BLaER1 treated with 17β-estradiol and CSF1 and Interleukin-3, amounts not matched to agents 10 nM and 100 nM (cell line): ENCODE data around the gene DERL3.
A peak's percentile ranks its signal among the peaks of the same experiment; 100 is the strongest.

Experiments used
- H3K27ac ChIP-seq, 11 experiments: shearing (Covaris generic); formaldehyde crosslinking; 2 replicates each; pipeline ENCODE4 v1.8.1; 2022
- H3K27me3 ChIP-seq, 11 experiments: shearing (Covaris generic); formaldehyde crosslinking; 2 replicates each; pipeline ENCODE4 v1.8.1; 2022
- H3K36me3 ChIP-seq, 11 experiments: shearing (Covaris generic); formaldehyde crosslinking; 2 replicates each; pipeline ENCODE4 v1.8.1; 2022
- H3K4me1 ChIP-seq, 10 experiments: shearing (Covaris generic); formaldehyde crosslinking; 2 replicates each; pipeline ENCODE4 v1.8.1; 2022
- H3K4me2 ChIP-seq, 11 experiments: shearing (Covaris generic); formaldehyde crosslinking; 2 replicates each; pipeline ENCODE4 v1.8.1; 2022
- H3K4me3 ChIP-seq, 10 experiments: shearing (Covaris generic); formaldehyde crosslinking; 2 replicates each; pipeline ENCODE4 v1.8.1; 2022
- H3K9ac ChIP-seq, 11 experiments: shearing (Covaris generic); formaldehyde crosslinking; 2 replicates each; pipeline ENCODE4 v1.8.1; 2022
- H3K9me3 ChIP-seq, 11 experiments: shearing (Covaris generic); formaldehyde crosslinking; replicated peaks in 1 of 11; 2 replicates each; pipeline ENCODE4 v1.8.1; 2022
- H4K20me1 ChIP-seq, 11 experiments: shearing (Covaris generic); formaldehyde crosslinking; 2 replicates each; pipeline ENCODE4 v1.8.1; 2022
- Cebpa-rat ChIP-seq, 11 experiments: shearing (Covaris generic); IDR thresholded peaks; 2 replicates each; pipeline ENCODE4 v1.8.1; 2022

Gene DERL3

GRCh38 chr22:23800297-23801237 lies 38.2 kb downstream of the DERL3 start:
- peak overlapping the region; percentile 1 to 69 (median 53); a peak in 18 of 22 replicates for H3K9ac ChIP-seq

GRCh38 chr22:23796461-23796860 lies 42.3 kb downstream of the DERL3 start:
- Histone ChIP-seq H3K4me1 (peaks cover 16 to 53% (median 52%) of the 10 kb centered on the region in 10 experiments), H3K4me3 (no peak overlapping the region), H3K9ac (no peak overlapping the region), H3K27me3 (no peaks in the 10 kb centered on the region), H3K4me2 (no peak overlapping the region), H3K36me3 (peaks cover 73 to 97% (median 88%) of the 10 kb centered on the region in 11 experiments), H4K20me1 (peaks cover 20 to 70% (median 40%) of the 10 kb centered on the region in 11 experiments; a peak in 21 of 22 replicates), H3K9me3 (no peaks in the 10 kb centered on the region), H3K27ac (no peak overlapping the region)
- no peak for TF ChIP-seq Cebpa-rat (IDR thresholded peaks at IDR 0.05)

More at GRCh38 chr22:23800297-23801237, 38.2 kb downstream of the DERL3 start:
- peak overlapping the region; percentile 42 to 86 (median 77); a peak in 21 of 22 replicates for H3K27ac ChIP-seq
- no peak for TF ChIP-seq Cebpa-rat (IDR thresholded peaks at IDR 0.05)
- H3K4me3 ChIP-seq = peak overlapping the region in 2 of 10 experiments; percentile 28 to 38; a peak in 4 of 20 replicates
- H3K9me3 ChIP-seq = no peaks in the 10 kb centered on the region
- H3K27me3 ChIP-seq = no peaks in the 10 kb centered on the region
- peaks cover 0 to 48% (median 16%) of the 10 kb centered on the region in 11 experiments; a peak in 14 of 22 replicates for H4K20me1 ChIP-seq
- H3K36me3 ChIP-seq = peaks cover 73 to 97% (median 88%) of the 10 kb centered on the region in 11 experiments
- peak overlapping the region; percentile 69 to 90 (median 81) for H3K4me2 ChIP-seq
- peaks cover 24 to 51% (median 49%) of the 10 kb centered on the region in 10 experiments for H3K4me1 ChIP-seq

- no peak overlapping the region; a peak in 2 of 22 replicates for H3K9ac ChIP-seq
- no peak overlapping the region for H3K4me3 ChIP-seq
Measured at GRCh38 chr22:23793326-23793725, 45.5 kb downstream of the DERL3 start.

GRCh38 chr22:23791738-23792645 lies 46.8 kb downstream of the DERL3 start:
- Histone ChIP-seq H3K36me3 (peaks cover 57 to 90% (median 83%) of the 10 kb centered on the region in 11 experiments), H3K4me2 (peak overlapping the region in 9 of 11 experiments; percentile 27 to 96 (median 58); a peak in 17 of 22 replicates), H3K27ac (peak overlapping the region in 3 of 11 experiments; percentile 15 to 30 (median 16); a peak in 3 of 22 replicates), H3K4me1 (peaks cover 27 to 57% (median 51%) of the 10 kb centered on the region in 10 experiments), H3K9me3 (no peaks in the 10 kb centered on the region), H4K20me1 (peaks cover 60 to 91% (median 74%) of the 10 kb centered on the region in 11 experiments; a peak in 21 of 22 replicates), H3K9ac (peak overlapping the region in 10 of 11 experiments; percentile 0 to 50 (median 17); a peak in 12 of 22 replicates), H3K27me3 (no peaks in the 10 kb centered on the region), H3K4me3 (no peak overlapping the region)
- no peak for TF ChIP-seq Cebpa-rat (IDR thresholded peaks at IDR 0.05)

More at GRCh38 chr22:23793326-23793725, 45.5 kb downstream of the DERL3 start:
- Histone ChIP-seq H3K27me3 (no peaks in the 10 kb centered on the region), H3K36me3 (peaks cover 65 to 99% (median 94%) of the 10 kb centered on the region in 11 experiments), H3K9me3 (no peaks in the 10 kb centered on the region), H4K20me1 (peaks cover 51 to 87% (median 68%) of the 10 kb centered on the region in 11 experiments; a peak in 21 of 22 replicates), H3K27ac (0 out of 22 replicates have a peak overlapping the region, but pooled peaks of 1 of the 11 experiments have one; percentile 30), H3K4me2 (peak overlapping the region in 1 of 11 experiments; percentile 96; a peak in 1 of 22 replicates), H3K4me1 (peaks cover 19 to 53% (median 51%) of the 10 kb centered on the region in 10 experiments)
- TF ChIP-seq Cebpa-rat (IDR thresholded peaks at IDR 0.05) = no peak

GRCh38 chr22:23790819-23791737 lies 47.7 kb downstream of the DERL3 start:
- Histone ChIP-seq H4K20me1 (peaks cover 60 to 85% (median 70%) of the 10 kb centered on the region in 11 experiments; a peak in 21 of 22 replicates), H3K27me3 (no peaks in the 10 kb centered on the region), H3K27ac (no peak overlapping the region), H3K9ac (peak overlapping the region in 5 of 11 experiments; percentile 11 to 50 (median 34); a peak in 3 of 22 replicates), H3K4me2 (peak overlapping the region in 9 of 11 experiments; percentile 46 to 96 (median 87); a peak in 13 of 22 replicates), H3K4me3 (no peak overlapping the region), H3K36me3 (peaks cover 49 to 81% (median 75%) of the 10 kb centered on the region in 11 experiments), H3K9me3 (no peaks in the 10 kb centered on the region), H3K4me1 (peaks cover 32 to 62% (median 57%) of the 10 kb centered on the region in 10 experiments)
- TF ChIP-seq Cebpa-rat (IDR thresholded peaks at IDR 0.05) = no peak

GRCh38 chr22:23789638-23790037 lies 49.2 kb downstream of the DERL3 start:
- Histone ChIP-seq H3K27me3 (no peaks in the 10 kb centered on the region), H4K20me1 (peaks cover 60 to 74% (median 65%) of the 10 kb centered on the region in 11 experiments; a peak in 21 of 22 replicates), H3K4me2 (peak overlapping the region; percentile 86 to 96 (median 91)), H3K4me1 (peaks cover 38 to 77% (median 72%) of the 10 kb centered on the region in 10 experiments), H3K27ac (peak overlapping the region in 2 of 11 experiments; percentile 7 to 23; a peak in 1 of 22 replicates), H3K4me3 (no peak overlapping the region), H3K9me3 (no peaks in the 10 kb centered on the region), H3K36me3 (peaks cover 35 to 67% (median 61%) of the 10 kb centered on the region in 11 experiments), H3K9ac (peak overlapping the region in 9 of 11 experiments; percentile 6 to 99 (median 22); a peak in 12 of 22 replicates)
- no peak for TF ChIP-seq Cebpa-rat (IDR thresholded peaks at IDR 0.05)

GRCh38 chr22:23789121-23789520 lies 49.7 kb downstream of the DERL3 start:
- H3K27ac ChIP-seq = no peak overlapping the region
- peaks cover 43 to 82% (median 77%) of the 10 kb centered on the region in 10 experiments for H3K4me1 ChIP-seq
- H3K4me2 ChIP-seq = peak overlapping the region; percentile 86 to 96 (median 91)
- H3K27me3 ChIP-seq = no peaks in the 10 kb centered on the region
- peaks cover 60 to 69% (median 65%) of the 10 kb centered on the region in 11 experiments; a peak in 21 of 22 replicates for H4K20me1 ChIP-seq
- no peaks in the 10 kb centered on the region for H3K9me3 ChIP-seq
- peak overlapping the region in 8 of 11 experiments; percentile 6 to 99 (median 72); a peak in 9 of 22 replicates for H3K9ac ChIP-seq
- H3K36me3 ChIP-seq = peaks cover 30 to 62% (median 56%) of the 10 kb centered on the region in 11 experiments
- peak overlapping the region in 2 of 10 experiments; percentile 80 to 83; a peak in 2 of 20 replicates for H3K4me3 ChIP-seq
- TF ChIP-seq Cebpa-rat (IDR thresholded peaks at IDR 0.05) = no peak
